ENCODE data around the gene DYRK3. TPM values are rescaled to one million over a fixed set of nuclear protein-coding genes. Genes with fewer than 3 reads are reported as not detected.

Gene DYRK3
- total RNA-seq, 1 experiment from 2014 or later: 45.4 TPM

DNA sequence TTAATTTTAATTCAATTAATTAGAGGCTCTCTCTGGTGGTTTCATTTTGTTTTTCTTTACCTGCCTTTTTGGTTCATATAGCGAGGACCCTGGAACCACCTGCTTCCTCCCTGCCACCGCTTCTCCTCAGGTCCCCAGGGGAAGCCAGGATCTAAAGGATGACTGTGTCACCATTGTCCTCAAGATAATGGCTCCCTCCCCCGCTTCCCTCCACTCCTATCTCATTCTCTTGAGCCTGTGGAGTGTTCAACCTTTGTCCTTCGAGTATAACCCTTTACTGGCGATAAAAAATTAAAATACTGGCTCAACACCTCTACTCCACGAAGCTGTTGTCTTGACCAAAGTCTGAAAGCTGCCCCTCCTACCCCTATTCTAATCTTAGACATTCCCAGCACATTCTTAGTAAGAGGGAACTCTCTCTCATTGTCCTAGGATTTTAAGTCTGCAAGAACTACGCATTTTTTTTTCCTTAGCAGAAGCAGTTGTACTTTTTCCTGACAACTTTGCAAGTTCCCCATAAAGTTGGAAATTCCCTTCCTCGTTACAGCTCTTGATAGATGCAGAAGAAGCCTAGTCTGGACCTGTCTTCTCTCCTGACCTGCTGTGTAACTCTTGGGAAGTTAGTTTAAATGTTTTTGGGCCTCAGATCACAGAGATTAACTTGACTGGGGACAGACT lies 36.8 kb downstream of the DYRK3 start:
- no peaks in the 10 kb centered on the region for H3K27me3 Mint-ChIP-seq (ENCODE audit: insufficient read depth, unreplicated experiment)
- no TSS peak for BruUV-seq (replicated peaks)

DNA sequence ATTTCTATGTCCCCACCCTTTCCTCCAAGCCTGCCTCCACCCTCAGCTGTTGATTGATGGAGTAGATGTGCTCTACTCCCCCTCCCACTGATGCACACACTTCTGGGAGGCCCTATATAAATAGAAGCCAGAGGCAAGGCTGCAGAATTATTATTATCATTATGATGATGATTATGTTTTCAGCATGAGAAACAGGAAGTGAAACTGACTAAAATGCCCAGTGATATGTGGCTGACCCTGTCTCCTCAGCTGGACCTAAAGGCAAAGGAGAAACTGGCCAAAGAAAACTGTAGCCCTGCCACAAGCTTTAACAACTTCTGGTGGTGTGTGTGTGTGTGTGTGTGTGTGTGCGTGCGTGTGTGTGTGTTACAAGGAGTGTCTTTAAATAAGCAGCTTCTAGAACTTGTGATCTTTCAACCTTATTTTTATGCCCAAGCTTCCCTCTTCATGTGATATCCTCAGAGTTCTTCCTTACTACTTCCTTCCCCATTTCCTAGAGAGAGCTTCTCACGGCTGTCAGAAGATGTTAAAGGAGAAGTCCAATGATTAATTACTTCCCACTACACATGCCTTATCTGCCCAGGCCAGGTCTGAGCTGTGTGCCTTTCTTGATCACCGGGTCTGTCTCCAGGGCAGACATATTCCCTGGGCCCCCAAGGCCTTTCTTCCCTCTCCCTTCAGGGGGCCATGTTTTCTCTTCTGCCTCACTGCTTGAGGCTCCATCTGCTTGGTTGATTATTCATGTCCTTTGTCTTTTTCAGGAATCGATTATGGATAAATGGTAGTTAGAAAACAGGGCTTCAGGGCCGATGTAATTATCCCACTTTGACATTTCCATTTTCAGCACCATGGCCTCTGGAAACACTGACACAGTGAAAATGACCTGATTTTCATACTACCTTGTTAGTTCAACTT lies 37.8 kb downstream of the DYRK3 start:
- intact Hi-C loops (cut with micrococcal nuclease): no loop called here
- no TSS peak for BruUV-seq (replicated peaks)

More for the DNA sequence above, 36.8 kb downstream of the DYRK3 start:
- Mint-ChIP-seq H3K4me1 (ENCODE audit: insufficient read depth, unreplicated experiment) (peaks cover 24% of the 10 kb centered on the region), H3K27ac (ENCODE audit: low read depth, unreplicated experiment) (no peak overlapping the region), H3K36me3 (ENCODE audit: insufficient read depth, unreplicated experiment) (no peaks in the 10 kb centered on the region), H3K4me3 (ENCODE audit: unreplicated experiment) (no peak overlapping the region), H3K9me3 (ENCODE audit: unreplicated experiment) (no peaks in the 10 kb centered on the region)
- no peak for TF ChIP-seq CTCF (IDR thresholded peaks at IDR 0.05; ENCODE audit: unreplicated experiment)
- intact Hi-C loops (cut with micrococcal nuclease): no loop called here
- POLR2A ChIA-PET: interaction anchor here (1.9 to 7.1 kb wide), 3 partner anchors 14 to 60 kb away, joined by 7 to 124 read pairs (median 56); partner anchors contain the start of genes DYRK3, EIF2D and MAPKAPK2
- DNase-seq (ENCODE audit: unreplicated experiment): no peak
- CTCF ChIA-PET: interaction anchor here (0.6 to 34.4 kb wide), 8 partner anchors 8 to 331 kb away, joined by 3 to 1191 read pairs (median 6); partner anchors contain the start of genes DYRK3, EIF2D and IL20

GRCh38 chr1:206674236-206674635 lies 38.9 kb downstream of the DYRK3 start:
- Mint-ChIP-seq H3K4me1 (ENCODE audit: insufficient read depth, unreplicated experiment) (peaks cover 18% of the 10 kb centered on the region), H3K4me3 (ENCODE audit: unreplicated experiment) (no peak overlapping the region), H3K9me3 (ENCODE audit: unreplicated experiment) (no peaks in the 10 kb centered on the region), H3K27ac (ENCODE audit: low read depth, unreplicated experiment) (no peak overlapping the region), H3K36me3 (ENCODE audit: insufficient read depth, unreplicated experiment) (no peaks in the 10 kb centered on the region), H3K27me3 (ENCODE audit: insufficient read depth, unreplicated experiment) (no peaks in the 10 kb centered on the region)
- no TSS peak for BruUV-seq (replicated peaks)
- intact Hi-C loops (cut with micrococcal nuclease): loop anchor here (1.0 kb wide), 1 partner anchor 35 kb away; no protein-coding TSS in a partner anchor
- TF ChIP-seq CTCF (IDR thresholded peaks at IDR 0.05; ENCODE audit: unreplicated experiment): no peak
- ChIA-PET POLR2A (interaction anchor here (0.6 to 7.1 kb wide), 21 partner anchors 10 to 607 kb away, joined by 3 to 124 read pairs (median 6); partner anchors contain the start of genes DYRK3, EIF2D and MAPKAPK2), CTCF (interaction anchor here (0.5 to 34.4 kb wide), 16 partner anchors 10 to 540 kb away, joined by 3 to 1191 read pairs (median 4); partner anchors contain the start of gene DYRK3)
- no peak for DNase-seq (ENCODE audit: unreplicated experiment)

More for the DNA sequence above, 37.8 kb downstream of the DYRK3 start:
- Mint-ChIP-seq H3K4me3 (ENCODE audit: unreplicated experiment) (no peak overlapping the region), H3K27ac (ENCODE audit: low read depth, unreplicated experiment) (no peak overlapping the region), H3K9me3 (ENCODE audit: unreplicated experiment) (no peaks in the 10 kb centered on the region), H3K27me3 (ENCODE audit: insufficient read depth, unreplicated experiment) (no peaks in the 10 kb centered on the region), H3K4me1 (ENCODE audit: insufficient read depth, unreplicated experiment) (peaks cover 23% of the 10 kb centered on the region), H3K36me3 (ENCODE audit: insufficient read depth, unreplicated experiment) (no peaks in the 10 kb centered on the region)
- no peak for TF ChIP-seq CTCF (IDR thresholded peaks at IDR 0.05; ENCODE audit: unreplicated experiment)
- DNase-seq (ENCODE audit: unreplicated experiment): no peak
- ChIA-PET CTCF (interaction anchor here (0.6 to 34.4 kb wide), 14 partner anchors 8 to 904 kb away, joined by 3 to 1191 read pairs (median 6); partner anchors contain the start of genes DYRK3, EIF2D and IL20), POLR2A (interaction anchor here (0.5 to 7.1 kb wide), 9 partner anchors 9 to 241 kb away, joined by 3 to 124 read pairs (median 7); partner anchors contain the start of genes DYRK3, EIF2D and MAPKAPK2)

Data from MCF 10A (cell line).